ENCODE results near the gene RBCK1.
"Not testable (repeated sequence)": the region's sequence is repeated elsewhere in the genome, so short reads cannot be mapped to it uniquely, and the experiment has no call there.

RBCK1 gene

DNA sequence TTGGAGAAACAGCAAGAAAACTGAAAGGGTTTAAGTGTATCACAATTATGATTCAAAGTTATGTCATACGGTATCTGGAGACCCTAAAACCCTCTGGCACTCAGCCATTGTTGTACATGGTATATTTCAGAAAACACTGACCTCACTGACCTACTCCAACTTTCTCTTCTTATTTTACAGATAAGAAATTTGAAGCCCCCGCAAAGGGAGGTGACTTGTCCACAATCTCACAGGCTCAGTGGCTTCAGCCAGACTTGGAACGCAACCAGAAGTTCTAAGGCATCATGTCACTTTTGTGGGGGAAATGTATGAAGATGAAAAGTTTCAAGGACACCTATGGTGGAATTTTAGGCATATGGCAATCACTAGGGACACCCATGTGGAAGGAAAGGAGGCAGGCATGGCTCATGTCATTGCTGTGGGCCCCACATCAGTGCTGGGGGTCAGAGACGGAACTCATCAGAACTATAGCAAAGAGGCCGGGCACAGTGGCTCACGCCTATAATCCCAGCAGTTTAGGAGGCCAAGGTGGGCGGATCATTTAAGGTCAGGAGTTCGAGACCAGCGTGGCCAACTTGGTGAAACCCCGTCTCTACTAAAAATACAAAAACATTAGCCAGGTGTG is 32.7 kb upstream of the RBCK1 start:
- no peak for DNase-seq (ENCODE audit: low read depth in 2 of 3, low spot score in 2 of 3)

DNA sequence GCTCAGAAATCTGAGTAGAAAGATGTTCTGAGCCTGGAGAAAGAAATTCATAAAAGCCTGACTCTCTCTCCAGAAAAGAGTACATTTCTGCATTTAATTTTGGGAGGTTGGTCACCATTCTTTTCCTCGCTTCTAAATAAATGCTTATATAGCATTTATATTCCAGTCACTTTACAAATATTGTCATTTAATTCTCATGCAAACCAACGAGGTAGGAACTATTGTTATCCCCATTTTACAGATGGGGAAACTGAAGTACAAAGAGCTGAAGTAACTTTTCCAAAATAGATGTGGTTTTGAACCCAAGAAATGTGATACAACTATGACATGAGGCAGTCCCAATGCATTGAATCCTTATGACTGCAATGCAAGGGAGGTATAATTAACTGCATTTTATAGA is 32.0 kb upstream of the RBCK1 start:
- no peak for DNase-seq (ENCODE audit: low read depth in 2 of 3, low spot score in 2 of 3)

DNA sequence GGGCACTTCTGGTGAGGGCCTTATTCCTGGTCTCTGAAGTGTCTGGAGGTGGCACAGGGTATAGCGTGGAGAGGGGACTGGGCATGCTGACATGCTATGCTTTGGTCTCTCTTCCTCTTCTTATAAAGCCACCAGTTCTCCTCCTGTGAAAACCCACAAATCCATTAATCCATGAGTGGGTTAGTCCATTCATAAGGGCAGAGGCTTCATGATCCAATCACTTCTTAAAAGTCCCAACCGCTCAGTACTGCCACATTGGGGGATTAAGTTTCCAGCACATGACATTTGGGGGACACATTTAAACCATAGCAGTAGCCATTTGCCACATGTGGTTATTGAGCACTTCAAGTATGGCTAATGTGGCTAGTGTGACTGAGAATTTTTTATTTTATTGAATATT is 31.3 kb upstream of the RBCK1 start:
- DNase-seq (ENCODE audit: low read depth in 2 of 3, low spot score in 2 of 3) = no peak

DNA sequence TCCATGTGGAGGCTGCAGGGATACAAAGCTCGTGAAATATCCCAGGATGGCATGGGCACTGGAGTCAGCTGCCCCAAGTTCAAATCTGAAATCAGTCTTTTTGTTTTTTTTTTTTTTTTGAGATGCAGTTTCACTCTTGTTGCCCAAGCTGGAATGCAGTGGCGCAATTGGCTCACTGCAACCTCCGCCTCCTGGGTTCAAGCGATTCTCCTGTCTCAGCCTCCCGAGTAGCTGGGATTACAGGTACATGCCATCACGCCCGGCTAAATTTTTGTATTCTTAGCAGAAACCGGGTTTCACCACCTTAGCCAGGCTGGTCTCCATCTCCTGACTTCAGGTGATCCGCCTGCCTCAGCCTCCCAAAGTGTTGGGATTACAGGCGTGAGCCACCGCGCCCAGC is 30.5 kb upstream of the RBCK1 start:
- DNase-seq (ENCODE audit: low read depth in 2 of 3, low spot score in 2 of 3) = not testable (repeated sequence)

DNA sequence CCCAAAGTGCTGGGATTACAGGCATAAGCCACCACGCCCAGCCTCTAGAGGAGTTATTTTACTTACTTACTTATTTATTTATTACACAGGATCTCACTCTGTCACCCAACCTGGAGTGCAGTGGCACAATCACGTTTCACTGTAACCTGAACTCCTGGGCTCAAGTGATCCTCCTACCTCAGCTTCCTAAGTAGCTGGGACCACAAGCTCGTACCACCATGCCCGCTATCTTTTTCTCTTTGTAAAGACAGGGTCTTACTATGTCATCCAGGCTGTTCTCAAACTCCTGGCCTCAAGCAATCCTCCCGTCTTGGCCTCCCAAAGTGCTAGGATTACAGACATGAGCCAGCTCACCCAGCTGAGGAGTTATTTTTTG is 29.1 kb upstream of the RBCK1 start:
- DNase-seq (ENCODE audit: low read depth in 2 of 3, low spot score in 2 of 3) = no peak

DNA sequence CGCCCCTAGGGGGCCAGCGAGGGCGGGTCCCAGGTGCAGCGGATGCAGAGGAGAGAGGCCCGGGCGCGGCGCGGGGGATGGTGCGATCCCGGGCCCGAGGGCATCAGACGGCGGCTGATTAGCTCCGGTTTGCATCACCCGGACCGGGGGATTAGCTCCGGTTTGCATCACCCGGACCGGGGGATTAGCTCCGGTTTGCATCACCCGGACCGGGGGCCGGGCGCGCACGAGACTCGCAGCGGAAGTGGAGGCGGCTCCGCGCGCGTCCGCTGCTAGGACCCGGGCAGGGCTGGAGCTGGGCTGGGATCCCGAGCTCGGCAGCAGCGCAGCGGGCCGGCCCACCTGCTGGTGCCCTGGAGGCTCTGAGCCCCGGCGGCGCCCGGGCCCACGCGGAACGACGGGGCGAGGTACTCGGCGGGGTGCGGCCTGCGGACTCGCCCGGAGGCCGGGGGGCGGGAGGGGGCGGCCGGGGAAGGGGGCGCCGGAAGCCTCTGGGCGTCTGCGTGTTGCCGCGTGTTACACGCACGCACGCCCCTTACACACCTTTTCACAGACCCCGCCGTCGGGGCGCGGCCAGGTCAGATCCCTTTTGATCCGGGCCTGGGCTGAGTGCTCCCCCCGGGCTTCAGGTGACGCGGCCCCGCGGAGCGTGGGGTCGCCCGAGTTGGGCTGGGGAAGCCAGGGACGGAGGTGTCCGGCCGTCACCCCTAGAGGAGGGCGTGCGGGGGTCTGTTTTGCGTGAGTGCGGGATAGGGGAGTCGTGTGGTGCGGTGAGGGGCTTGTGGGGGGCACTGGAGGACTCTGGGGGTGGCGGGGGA is 27.1 kb upstream of the RBCK1 start:
- peak; percentile 52 for DNase-seq (ENCODE audit: low read depth in 2 of 3, low spot score in 2 of 3)

DNA sequence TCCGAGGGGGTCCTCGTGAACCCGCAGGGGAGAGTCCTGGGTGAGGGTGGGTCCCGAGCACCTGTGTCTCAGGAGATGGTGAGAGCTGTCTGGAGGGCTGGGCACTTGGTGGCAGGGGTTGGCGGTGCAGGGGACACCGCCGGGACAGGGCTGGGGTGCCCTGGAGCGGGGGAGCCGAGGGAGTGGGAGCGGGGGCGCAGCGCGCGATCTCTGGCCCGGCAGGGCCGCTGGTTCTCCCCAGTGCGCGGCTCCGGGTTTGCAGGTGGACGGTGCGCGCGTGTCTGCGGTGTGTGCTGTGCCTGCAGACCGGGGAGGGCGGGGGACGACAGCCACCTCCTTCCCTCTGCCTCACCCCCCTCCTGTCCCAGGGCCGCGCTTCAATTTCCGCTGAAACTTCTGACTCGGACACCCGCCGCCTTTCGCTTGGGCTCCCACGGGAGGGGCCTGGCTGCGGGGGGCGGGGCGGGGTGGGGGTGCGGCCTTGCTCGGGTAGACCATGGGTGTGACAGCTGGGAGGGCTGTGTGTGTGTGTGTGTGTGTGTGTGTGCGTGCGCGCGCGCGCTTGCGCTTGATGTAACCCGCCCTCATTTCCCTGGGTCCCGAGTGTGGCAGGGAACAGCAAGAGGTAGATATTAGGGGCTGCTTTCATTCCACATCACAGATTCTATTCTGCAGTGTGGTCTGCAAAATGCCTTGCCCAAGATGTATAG is 26.4 kb upstream of the RBCK1 start:
- peak; percentile 40 to 72 (median 56) for DNase-seq (ENCODE audit: low read depth in 2 of 3, low spot score in 2 of 3)

DNA sequence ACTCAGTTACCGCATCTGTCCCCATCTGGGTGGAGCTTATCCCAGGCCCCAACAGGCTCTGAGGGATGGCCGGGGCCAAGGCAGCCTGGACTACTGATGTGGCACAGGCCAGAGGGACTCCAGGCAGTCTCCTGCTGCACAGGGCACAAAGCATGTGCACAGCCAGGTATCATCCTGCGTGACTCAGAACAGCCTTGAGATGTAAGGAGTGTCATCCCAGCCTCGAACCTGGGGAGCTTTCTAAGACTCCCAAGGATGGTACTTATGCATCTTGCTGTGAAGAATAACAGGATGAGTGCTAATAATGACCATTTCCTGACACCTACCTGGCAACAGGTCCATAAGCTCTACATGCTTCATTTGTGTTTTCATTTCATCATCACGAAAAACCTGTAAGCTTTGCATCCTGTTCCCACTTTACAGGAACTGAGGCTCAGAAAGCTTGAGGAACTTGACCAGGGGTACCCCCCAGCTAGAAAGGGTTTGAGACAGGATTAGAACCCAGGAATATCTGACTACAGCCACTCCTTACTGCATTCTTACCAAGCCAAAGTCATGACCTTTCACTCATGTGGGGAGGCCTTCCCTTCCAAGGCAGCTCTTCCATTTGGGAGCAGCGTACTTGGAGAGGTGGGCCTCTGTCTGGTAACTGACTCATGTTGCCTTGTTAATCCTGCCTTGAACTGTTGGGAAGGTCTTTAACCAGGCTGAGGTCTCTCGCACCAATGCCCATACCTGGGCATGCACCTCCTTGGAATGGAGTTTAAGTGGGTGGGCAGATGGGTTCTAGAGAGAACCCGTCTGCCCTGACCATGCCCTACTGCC is 25.6 kb upstream of the RBCK1 start:
- no peak for DNase-seq (ENCODE audit: low read depth in 2 of 3, low spot score in 2 of 3)

DNA sequence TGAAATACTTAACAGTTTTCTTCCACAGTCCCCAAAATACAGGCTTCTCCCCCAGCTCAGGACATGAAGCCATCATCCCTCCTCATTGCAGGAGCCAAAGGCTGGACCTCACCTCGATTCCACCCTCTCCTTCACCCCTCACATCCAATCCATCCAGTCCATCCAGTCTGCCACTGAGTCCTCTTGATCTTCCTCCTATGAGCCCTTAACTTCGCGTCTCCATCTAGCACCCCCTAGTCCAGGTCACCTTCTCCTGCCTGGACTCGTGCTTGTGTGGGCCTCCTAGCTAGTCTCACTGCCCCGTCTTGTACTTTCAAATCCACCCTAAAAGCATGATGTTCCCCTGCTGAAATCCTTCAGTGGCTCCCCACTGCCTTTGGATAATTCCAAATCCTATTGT is 24.2 kb upstream of the RBCK1 start:
- no peak for DNase-seq (ENCODE audit: low read depth in 2 of 3, low spot score in 2 of 3)

DNA sequence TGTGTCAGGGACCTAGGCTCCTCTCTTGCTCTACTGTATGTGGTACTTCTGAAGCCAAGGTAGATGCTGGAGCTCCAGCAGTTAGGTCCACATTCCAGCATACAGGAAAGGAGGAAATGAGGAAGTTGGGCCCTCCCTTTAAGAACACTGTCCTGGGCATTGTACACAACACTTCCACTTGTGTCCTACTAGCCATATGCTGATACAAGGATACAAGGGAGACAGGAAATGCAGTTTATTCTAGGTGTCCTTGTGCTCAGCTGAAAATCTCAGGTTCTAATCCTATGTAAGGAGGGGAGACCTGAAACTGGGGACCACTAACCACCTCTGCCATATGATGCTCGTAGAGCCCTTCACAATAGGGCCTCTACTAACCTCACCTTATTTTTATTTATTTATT is 23.4 kb upstream of the RBCK1 start:
- no peak for DNase-seq (ENCODE audit: low read depth in 2 of 3, low spot score in 2 of 3)

DNA sequence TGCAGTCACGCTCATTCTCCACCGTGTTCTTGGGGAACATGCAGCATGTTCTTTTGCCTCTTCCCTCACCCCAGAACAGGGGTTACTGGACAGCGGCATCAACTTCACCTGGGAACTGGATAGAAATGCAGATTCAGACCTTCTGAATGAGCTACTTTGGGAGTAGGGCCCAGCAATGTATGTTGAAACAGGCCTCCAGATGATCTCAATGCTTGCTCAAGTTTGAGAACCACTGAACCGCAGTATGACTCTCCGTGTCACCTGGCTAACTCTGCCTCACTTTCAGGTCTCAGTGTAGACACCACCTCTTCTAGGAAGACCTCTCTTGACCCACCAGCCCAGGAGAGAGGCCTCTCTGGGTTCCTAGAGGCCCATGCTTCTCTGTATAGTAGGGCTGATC is 22.7 kb upstream of the RBCK1 start:
- DNase-seq (ENCODE audit: low read depth in 2 of 3, low spot score in 2 of 3) = no peak

DNA sequence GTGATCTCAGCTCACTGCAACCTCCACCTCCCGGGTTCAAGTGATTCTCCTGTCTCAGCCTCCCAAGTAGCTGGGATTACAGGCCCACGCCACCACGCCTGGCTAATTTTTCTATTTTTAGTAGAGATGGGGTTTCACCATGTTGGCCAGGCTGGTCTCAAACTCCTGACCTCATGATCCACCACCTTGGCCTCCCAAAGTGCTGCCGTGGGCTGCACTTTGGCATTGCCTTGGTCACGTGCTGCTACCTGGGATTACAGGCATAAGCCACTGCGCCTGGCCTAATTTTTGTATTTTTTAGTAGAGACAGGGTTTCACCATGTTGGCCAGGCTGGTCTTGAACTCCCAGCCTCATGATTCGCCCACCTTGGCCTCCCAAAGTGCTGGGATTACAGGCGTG is 21.5 kb upstream of the RBCK1 start:
- not testable (repeated sequence) for DNase-seq (ENCODE audit: low read depth in 2 of 3, low spot score in 2 of 3)

DNA sequence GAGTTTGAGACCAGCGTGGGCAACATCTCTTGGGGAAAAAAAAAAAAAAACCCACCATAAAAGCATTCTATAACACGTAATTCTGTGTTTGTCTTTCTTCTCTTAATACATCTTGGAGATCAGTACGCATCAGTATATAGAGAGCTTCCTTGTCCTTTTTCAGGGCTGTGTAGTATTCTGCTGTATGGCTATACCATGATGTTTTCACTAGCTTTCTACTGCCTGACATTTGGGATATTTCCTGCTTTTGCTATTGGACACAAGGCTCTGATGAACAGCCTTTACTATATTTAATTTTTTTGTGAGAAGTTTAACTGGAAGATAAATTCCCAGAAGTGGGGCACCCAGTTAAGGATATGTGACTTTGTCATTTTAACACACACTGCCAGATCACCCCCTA is 20.6 kb upstream of the RBCK1 start:
- DNase-seq (ENCODE audit: low read depth in 2 of 3, low spot score in 2 of 3) = no peak

DNA sequence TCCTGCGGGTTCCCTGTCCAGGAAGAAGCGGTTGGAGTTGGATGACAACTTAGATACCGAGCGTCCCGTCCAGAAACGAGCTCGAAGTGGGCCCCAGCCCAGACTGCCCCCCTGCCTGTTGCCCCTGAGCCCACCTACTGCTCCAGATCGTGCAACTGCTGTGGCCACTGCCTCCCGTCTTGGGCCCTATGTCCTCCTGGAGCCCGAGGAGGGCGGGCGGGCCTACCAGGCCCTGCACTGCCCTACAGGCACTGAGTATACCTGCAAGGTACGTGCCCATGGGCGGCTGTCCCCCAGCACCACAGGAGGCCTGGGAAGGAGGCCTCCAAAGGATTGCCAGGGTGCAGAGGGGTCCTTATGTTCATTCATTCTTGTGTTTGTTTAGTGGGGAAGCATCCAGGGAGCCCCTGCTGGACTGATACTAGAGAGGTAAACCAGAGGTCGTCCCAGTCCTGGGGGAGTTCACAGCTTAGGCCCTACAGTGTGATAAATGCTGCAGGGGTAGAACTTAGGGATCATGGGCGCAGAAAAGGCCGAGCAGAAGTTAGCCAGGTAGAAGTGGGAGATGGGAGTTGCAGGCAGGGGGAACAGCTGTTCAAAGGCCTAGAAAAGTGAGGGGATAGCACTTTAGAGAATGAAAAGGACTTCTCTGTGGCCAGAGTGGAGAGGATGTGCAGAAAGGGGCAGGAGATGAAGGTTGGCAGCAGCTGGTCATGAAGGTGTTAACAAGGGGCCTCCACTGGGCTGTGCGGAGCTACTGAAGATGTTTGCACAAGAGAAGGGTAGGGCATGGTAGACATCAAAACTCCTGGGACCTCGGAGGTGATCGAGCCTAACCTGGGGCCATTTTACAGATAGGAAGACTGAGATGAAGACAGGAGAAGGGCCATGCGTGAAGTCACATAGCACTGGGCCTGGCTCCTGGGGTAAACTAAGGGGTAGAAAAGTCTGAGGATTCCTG is 19.8 kb upstream of the RBCK1 start:
- DNase-seq (ENCODE audit: low read depth in 2 of 3, low spot score in 2 of 3) = no peak

DNA sequence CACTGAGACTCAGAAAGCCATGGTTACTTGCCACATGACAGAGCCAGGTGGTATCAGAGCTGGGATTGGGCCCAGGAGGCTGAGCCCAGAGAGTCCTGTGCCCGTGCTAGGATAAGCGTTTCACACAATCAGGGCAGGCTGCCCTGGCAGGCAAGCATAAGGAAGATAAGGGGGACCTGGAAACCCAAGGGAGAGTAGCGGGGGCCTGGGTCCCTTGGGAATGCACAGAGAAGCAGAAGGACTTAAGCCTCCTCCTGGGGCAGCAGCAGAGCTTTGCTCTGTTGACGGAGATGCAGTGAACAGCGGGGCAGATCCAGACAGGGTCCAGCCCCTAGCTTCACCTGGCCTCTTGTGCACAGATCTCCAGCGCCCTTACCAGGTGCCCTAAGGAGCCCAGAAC is 18.9 kb upstream of the RBCK1 start:
- no peak for DNase-seq (ENCODE audit: low read depth in 2 of 3, low spot score in 2 of 3)

DNA sequence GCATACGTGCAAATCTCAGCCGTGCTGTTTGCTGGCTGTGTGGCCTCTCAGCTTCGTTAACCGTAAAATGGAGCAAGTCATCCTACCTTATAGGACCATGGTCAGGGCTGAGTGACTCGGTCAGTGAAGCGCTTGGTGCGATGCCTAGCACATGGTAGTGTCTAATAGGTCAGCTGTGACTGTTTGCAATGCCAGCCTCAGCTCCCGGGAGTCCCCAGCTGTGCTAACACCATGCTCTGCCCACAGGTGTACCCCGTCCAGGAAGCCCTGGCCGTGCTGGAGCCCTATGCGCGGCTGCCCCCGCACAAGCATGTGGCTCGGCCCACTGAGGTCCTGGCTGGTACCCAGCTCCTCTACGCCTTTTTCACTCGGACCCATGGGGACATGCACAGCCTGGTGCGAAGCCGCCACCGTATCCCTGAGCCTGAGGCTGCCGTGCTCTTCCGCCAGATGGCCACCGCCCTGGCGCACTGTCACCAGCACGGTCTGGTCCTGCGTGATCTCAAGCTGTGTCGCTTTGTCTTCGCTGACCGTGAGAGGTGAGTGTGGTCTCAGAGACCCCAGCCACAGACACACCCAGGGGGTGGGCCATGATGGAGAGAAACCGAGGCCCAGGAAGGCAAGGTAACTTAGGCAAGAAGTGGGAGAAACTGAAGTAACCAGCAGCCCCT is 16.9 kb upstream of the RBCK1 start:
- DNase-seq (ENCODE audit: low read depth in 2 of 3, low spot score in 2 of 3) = no peak

DNA sequence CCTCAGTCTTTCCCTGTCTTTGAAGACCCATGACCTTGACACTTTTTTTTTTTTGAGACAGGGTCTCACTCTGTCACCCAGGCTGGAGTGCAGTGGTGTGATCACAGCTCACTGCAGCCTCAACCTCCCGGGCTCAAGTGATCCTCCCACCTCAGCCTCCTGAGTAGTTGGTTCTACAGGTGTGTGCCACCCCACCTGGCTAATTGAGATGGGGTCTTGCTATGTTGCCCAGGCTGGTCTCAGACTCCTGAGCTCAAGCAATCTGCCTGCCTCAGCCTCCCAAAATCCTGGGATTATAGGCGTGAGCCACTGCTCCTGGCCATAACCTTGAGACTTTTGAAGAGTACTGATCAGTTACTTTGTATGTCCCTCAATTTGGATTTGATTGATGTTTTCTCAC is 14.8 kb upstream of the RBCK1 start:
- DNase-seq (ENCODE audit: low read depth in 2 of 3, low spot score in 2 of 3) = not testable (repeated sequence)

DNA sequence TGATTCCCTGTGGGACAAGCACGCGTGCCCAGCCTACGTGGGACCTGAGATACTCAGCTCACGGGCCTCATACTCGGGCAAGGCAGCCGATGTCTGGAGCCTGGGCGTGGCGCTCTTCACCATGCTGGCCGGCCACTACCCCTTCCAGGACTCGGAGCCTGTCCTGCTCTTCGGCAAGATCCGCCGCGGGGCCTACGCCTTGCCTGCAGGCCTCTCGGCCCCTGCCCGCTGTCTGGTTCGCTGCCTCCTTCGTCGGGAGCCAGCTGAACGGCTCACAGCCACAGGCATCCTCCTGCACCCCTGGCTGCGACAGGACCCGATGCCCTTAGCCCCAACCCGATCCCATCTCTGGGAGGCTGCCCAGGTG is 11.9 kb upstream of the RBCK1 start:
- no peak for DNase-seq (ENCODE audit: low read depth in 2 of 3, low spot score in 2 of 3)

DNA sequence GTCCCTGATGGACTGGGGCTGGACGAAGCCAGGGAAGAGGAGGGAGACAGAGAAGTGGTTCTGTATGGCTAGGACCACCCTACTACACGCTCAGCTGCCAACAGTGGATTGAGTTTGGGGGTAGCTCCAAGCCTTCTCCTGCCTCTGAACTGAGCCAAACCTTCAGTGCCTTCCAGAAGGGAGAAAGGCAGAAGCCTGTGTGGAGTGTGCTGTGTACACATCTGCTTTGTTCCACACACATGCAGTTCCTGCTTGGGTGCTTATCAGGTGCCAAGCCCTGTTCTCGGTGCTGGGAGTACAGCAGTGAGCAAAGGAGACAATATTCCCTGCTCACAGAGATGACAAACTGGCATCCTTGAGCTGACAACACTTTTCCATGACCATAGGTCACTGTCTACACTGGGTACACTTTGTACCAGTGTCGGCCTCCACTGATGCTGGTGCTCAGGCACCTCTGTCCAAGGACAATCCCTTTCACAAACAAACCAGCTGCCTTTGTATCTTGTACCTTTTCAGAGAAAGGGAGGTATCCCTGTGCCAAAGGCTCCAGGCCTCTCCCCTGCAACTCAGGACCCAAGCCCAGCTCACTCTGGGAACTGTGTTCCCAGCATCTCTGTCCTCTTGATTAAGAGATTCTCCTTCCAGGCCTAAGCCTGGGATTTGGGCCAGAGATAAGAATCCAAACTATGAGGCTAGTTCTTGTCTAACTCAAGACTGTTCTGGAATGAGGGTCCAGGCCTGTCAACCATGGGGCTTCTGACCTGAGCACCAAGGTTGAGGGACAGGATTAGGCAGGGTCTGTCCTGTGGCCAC is 11.3 kb upstream of the RBCK1 start:
- DNase-seq (ENCODE audit: low read depth in 2 of 3, low spot score in 2 of 3) = no peak
